ENCODE results near the gene GRIN2C. TPM values are rescaled to one million over a fixed set of nuclear protein-coding genes. Genes with fewer than 3 reads are reported as not detected.

Gene GRIN2C
- total RNA-seq, 1 experiment from 2014 or later = 0.44 TPM

DNA sequence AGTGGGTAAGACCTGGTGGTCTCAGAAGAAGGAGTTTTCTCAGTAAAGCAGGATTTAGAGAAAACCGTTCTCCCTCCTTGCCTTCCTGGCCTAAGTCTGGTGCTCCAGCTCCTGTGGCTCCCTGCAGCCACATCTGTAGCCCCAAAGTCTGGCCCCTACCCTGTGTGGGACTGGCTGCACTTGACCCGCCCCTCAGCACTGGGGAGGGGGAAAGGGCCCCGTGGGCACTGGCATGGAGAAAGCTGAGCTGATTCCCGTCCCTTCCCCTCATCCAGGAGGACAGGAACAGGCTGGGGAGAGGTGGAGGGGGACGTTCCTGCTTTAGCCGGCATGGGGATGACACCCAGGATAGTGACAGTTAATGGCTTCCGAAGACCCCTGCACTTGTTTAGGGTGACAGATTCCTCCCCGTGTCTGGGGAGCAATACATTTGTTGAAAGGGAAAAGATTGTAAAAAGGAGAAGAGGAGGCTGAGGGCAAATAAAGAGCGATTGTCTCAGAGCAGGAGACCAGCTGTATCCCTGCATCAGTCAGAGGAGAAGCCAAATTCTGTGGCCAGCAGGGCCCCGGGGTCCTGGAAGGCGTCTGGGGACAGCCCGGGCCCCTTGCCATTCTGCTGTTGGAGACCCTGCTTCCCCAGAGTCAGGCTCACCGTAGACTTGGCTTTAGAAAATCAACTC, 37.9 kb downstream of the GRIN2C start:
- no peak overlapping the region for H3K27ac Mint-ChIP-seq
- H3K23me2 ChIP-seq (ENCODE audit: insufficient read length, low read depth, low read length, poor library complexity, severe bottlenecking) = no peaks in the 10 kb centered on the region
- no peaks in the 10 kb centered on the region for H3K9me3 Mint-ChIP-seq
- H3K79me1 ChIP-seq (ENCODE audit: insufficient read depth, low read depth, low read length, poor library complexity, severe bottlenecking) = no peaks in the 10 kb centered on the region
- no peak overlapping the region for H4K91ac ChIP-seq (ENCODE audit: insufficient read length, low read depth, low read length)
- no peak overlapping the region for H3K23ac ChIP-seq (ENCODE audit: insufficient read length, low read depth, low read length)
- H3K27ac ChIP-seq (ENCODE audit: insufficient read length, low read depth, low read length) = no peak overlapping the region
- H3K4ac ChIP-seq (ENCODE audit: low read depth, low read length) = no peak overlapping the region
- H2AFZ ChIP-seq (ENCODE audit: low read length) = no peak overlapping the region
- no peak overlapping the region for H3K4me3 Mint-ChIP-seq
- H3K4me2 ChIP-seq (ENCODE audit: insufficient read depth, insufficient read length, low read length) = no peak overlapping the region
- no peak overlapping the region for H4K8ac ChIP-seq (replicated peaks; ENCODE audit: insufficient read length, low read depth, low read length)
- H3K9ac ChIP-seq (ENCODE audit: extremely low read depth, insufficient read length, low read length) = no peak overlapping the region
- no peak overlapping the region for H3T11ph ChIP-seq (ENCODE audit: low read length)
- H2BK5ac ChIP-seq (ENCODE audit: insufficient read length, low read length) = no peak overlapping the region
- H3K56ac ChIP-seq (ENCODE audit: insufficient read length, low read depth, low read length) = no peak overlapping the region
- no CpG with 5 or more reads among the region's 13 CpGs for WGBS (ENCODE audit: extremely low coverage, insufficient read length, low lambda C conversion rate)
- H2BK15ac ChIP-seq (ENCODE audit: low read depth, low read length) = no peak overlapping the region
- TF ChIP-seq, protein P1, sequence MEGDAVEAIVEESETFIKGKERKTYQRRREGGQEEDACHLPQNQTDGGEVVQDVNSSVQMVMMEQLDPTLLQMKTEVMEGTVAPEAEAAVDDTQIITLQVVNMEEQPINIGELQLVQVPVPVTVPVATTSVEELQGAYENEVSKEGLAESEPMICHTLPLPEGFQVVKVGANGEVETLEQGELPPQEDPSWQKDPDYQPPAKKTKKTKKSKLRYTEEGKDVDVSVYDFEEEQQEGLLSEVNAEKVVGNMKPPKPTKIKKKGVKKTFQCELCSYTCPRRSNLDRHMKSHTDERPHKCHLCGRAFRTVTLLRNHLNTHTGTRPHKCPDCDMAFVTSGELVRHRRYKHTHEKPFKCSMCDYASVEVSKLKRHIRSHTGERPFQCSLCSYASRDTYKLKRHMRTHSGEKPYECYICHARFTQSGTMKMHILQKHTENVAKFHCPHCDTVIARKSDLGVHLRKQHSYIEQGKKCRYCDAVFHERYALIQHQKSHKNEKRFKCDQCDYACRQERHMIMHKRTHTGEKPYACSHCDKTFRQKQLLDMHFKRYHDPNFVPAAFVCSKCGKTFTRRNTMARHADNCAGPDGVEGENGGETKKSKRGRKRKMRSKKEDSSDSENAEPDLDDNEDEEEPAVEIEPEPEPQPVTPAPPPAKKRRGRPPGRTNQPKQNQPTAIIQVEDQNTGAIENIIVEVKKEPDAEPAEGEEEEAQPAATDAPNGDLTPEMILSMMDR (conservative IDR thresholded peaks at IDR 0.05) = no peak
- no peaks in the 10 kb centered on the region for H3K27me3 ChIP-seq (ENCODE audit: insufficient read depth, low read length)
- H3K18ac ChIP-seq (ENCODE audit: insufficient read length, low read depth, low read length) = no peak overlapping the region
- no peaks in the 10 kb centered on the region for H3K79me2 ChIP-seq (ENCODE audit: insufficient read depth, low read length)
- H2BK12ac ChIP-seq (ENCODE audit: insufficient read length, low read depth, low read length) = no peak overlapping the region
- no peak for DNase-seq
- H2BK120ac ChIP-seq (ENCODE audit: low read depth, low read length, poor library complexity, severe bottlenecking) = no peak overlapping the region
- no peak overlapping the region for H2AK5ac ChIP-seq (ENCODE audit: insufficient read length, low read length)
- H3K27me3 Mint-ChIP-seq (ENCODE audit: low read depth) = no peaks in the 10 kb centered on the region; the same call in 1 of the 2 replicates
- H3K36me3 Mint-ChIP-seq (ENCODE audit: insufficient read depth in 1 of 3, low read depth in 3 of 3) = peaks cover 4 to 9% (median 4%) of the 10 kb centered on the region in 3 experiments; a peak in 5 of 7 replicates
- H4K20me1 ChIP-seq (ENCODE audit: control insufficient read depth, insufficient read depth, insufficient read length) = no peaks in the 10 kb centered on the region
- no peak overlapping the region for H2BK20ac ChIP-seq (ENCODE audit: low read depth, low read length, poor library complexity, severe bottlenecking)
- no peak overlapping the region for H4K5ac ChIP-seq (ENCODE audit: insufficient read length, low read depth, low read length)
- peaks cover 0 to 5% of the 10 kb centered on the region in 2 experiments; a peak in 2 of 4 replicates for H3K4me1 Mint-ChIP-seq
- no peak overlapping the region for H3K14ac ChIP-seq (ENCODE audit: insufficient read depth, low read length)
- H3K4me1 ChIP-seq (ENCODE audit: insufficient read depth, low read length) = no peaks in the 10 kb centered on the region
- no peaks in the 10 kb centered on the region for H3K9me3 ChIP-seq (ENCODE audit: control insufficient read depth, low read depth, low read length)

Measured in H9 (cell line).